Stomach (tissue), 9 donors: Measurements from ENCODE around the gene GPR62. TPM values are rescaled to one million over a fixed set of nuclear protein-coding genes. Genes with fewer than 3 reads are reported as not detected.

Source experiments
- DNase-seq, 2 donors: peaks; one replicate each; pipeline versions ENCODE4 v3.0.0 to v3.0.0-alpha.2; 2013 to 2019
- H3K27ac ChIP-seq, 5 donors: fragments of 200-600 bp in 4 of 5; sonication (generic) in 4 of 5; one replicate each; pipeline ENCODE4 v1.5.1; 2013 to 2019; ENCODE audit warnings: mild to moderate bottlenecking in 1 of 5, moderate library complexity in 1 of 5
- H3K27me3 ChIP-seq, 3 donors: fragments of 200-600 bp; sonication (generic); one replicate each; pipeline ENCODE4 v1.5.1; 2017 to 2019; ENCODE audit warnings: mixed run types in 1 of 3
- H3K36me3 ChIP-seq, 4 donors: fragments of 200-600 bp; sonication (generic); 1 replicate in 3 of 4; 2 replicates in 1 of 4; pipeline ENCODE4 v1.5.1; 2016 to 2019
- H3K4me1 ChIP-seq, 4 donors: fragments of 200-600 bp; sonication (generic); one replicate each; pipeline ENCODE4 v1.5.1; 2016 to 2019
- H3K4me3 ChIP-seq, 4 donors: fragments of 200-600 bp; sonication (generic) in 3 of 4; one replicate each; pipeline ENCODE4 v1.5.1; 2016 to 2019; ENCODE audit warnings: mild to moderate bottlenecking in 1 of 4
- H3K9me3 ChIP-seq, 4 donors: fragments of 200-600 bp; sonication (generic); one replicate each; pipeline ENCODE4 v1.5.1; 2016 to 2019
- CTCF ChIP-seq, 7 experiments: fragments of 450-650 bp in 4 of 7; fragments of 200-600 bp in 3 of 7; sonication (generic) in 3 of 7; IDR thresholded peaks; one replicate each; pipeline ENCODE4 v1.5.1; 2016 to 2019; ENCODE audit warnings: antibody characterized with exemption in 7 of 7, control low read depth in 2 of 7, mild to moderate bottlenecking in 1 of 7
- EP300 ChIP-seq: sonication (generic); formaldehyde crosslinking; IDR thresholded peaks from one replicate; pipeline ENCODE4 v1.6.1; 2017; ENCODE audit warnings: antibody characterized with exemption
- POLR2A ChIP-seq, 4 donors: fragments of 450-650 bp; IDR thresholded peaks; one replicate each; pipeline ENCODE4 v1.6.1; 2016; ENCODE audit warnings: antibody characterized with exemption in 4 of 4, control low read depth in 2 of 4, mild to moderate bottlenecking in 1 of 4, moderate library complexity in 1 of 4
- POLR2AphosphoS5 ChIP-seq, 3 donors: sonication (generic); formaldehyde crosslinking; IDR thresholded peaks; one replicate each; pipeline ENCODE4 v1.6.1; 2016; ENCODE audit warnings: antibody characterized with exemption in 3 of 3
- WGBS, 5 donors: extraction: QIAGEN DNeasy Blood & Tissue Kit in 3 of 5; methylation state at CpG; one replicate each; pipeline versions ENCODE4 v1.1.5 to v1.1.7; 2013 to 2018; 5-methylcytosine and 5-hydroxymethylcytosine counted together
- intact Hi-C: fragments of 100-400 bp; cut with DNase I; formaldehyde crosslinking; loops from one replicate; pipeline ENCODE4 v1.15.1; 2023; ENCODE audit warnings: low total_unique reads
- polyA plus RNA-seq, 3 donors: library from polyadenylated mRNA; stranded (reverse); fragments of 200-250 nt; gene quantifications; one replicate each; pipeline ENCODE4 v1.2.3, GENCODE V29; 2013
- total RNA-seq, 5 donors: library from RNA; depleted of rRNA; stranded (reverse); fragments of >200 nt; gene quantifications; one replicate each; pipeline versions ENCODE4 v1.1.0 to v1.2.3, GENCODE V29; 2014 to 2016
- donor health status: healthy with polysubstance abuse.
- donor health status: Bipolar disorder and iron deficiency.
- donor health status: healthy.

GPR62 gene
- total and polyA plus RNA-seq, 8 donors, result 0.25 TPM; not detected in 7

- DNase-seq, result no peak
- intact Hi-C loops, result no loop called here
- Histone ChIP-seq H3K36me3 (peaks cover 0 to 18% (median 16%) of the 10 kb centered on the region in 4 donors), H3K4me3 (no peak overlapping the region), H3K27ac (peak overlapping the region in 1 of 5 donors; percentile 52), H3K27me3 (peaks cover 0 to 5% (median 0%) of the 10 kb centered on the region in 3 donors), H3K4me1 (peaks cover 25 to 72% (median 56%) of the 10 kb centered on the region in 4 donors), H3K9me3 (no peaks in the 10 kb centered on the region)
- TF ChIP-seq CTCF (IDR thresholded peaks at IDR 0.05) (no peak), POLR2AphosphoS5 (IDR thresholded peaks at IDR 0.05) (no peak), POLR2A (IDR thresholded peaks at IDR 0.05) (no peak), EP300 (no peak)
- 72 to 89% (median 83%) methylated on average over 4 of the region's 4 CpGs for WGBS, 5 donors
Measured at GRCh38 chr3:51964521-51964920, 9.3 kb downstream of the GPR62 start.

DNA sequence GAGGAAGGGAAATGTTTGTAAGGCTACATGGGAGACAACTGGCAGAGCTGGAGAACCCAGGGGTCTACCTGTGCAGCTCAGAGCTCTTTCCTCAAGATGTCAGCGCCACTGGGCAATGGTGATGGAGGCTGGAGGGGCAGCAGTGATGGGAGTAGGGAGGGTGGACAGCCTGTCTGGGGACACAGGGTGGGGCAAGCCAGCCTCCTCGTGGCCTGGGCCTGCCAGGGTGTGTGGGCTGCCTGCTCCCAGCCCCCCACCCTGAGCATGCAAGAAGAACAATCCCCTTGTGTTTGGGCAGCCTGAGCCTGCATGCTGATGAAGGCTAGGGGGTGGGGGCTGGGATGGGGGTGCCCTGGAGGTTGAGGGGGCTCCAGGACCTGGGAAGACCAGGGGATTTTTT lies 10.8 kb downstream of the GPR62 start:
- 65 to 89% (median 83%) methylated on average over 1 to 2 of the region's 2 CpGs for WGBS, 5 donors
- Histone ChIP-seq H3K9me3 (no peaks in the 10 kb centered on the region), H3K4me3 (peak overlapping the region; percentile 73 to 92 (median 76)), H3K36me3 (peaks cover 0 to 3% (median under 1%) of the 10 kb centered on the region in 4 donors), H3K27ac (peak overlapping the region in 3 of 5 donors; percentile 77 to 95 (median 88)), H3K4me1 (peaks cover 25 to 85% (median 62%) of the 10 kb centered on the region in 4 donors), H3K27me3 (peaks cover 0 to 5% (median 0%) of the 10 kb centered on the region in 3 donors)
- intact Hi-C loops, result no loop called here
- no peak for DNase-seq
- TF ChIP-seq EP300, result no peak
- no peak for TF ChIP-seq CTCF (IDR thresholded peaks at IDR 0.05)
- no peak for TF ChIP-seq POLR2A (IDR thresholded peaks at IDR 0.05)
- no peak for TF ChIP-seq POLR2AphosphoS5 (IDR thresholded peaks at IDR 0.05)

DNA sequence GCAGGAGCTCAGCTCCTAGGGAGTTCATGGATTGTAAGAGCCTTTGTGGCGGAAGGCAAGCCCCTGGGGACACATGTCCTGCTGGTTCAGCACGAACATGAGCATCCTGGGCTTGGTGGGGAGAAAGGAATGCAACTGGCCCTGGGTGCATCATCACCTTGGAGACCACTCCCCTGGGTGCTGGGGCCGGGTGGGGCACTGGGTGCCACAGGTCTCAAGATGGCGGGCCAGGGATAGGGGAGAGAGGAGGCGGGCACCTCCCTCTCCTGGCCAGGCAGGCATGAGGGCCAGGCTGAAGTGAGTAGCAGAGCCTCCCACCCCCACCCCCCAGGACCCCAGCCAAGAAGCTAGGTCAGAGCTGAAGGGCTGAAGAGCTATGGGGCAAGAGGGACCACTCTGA lies 11.3 kb downstream of the GPR62 start:
- WGBS, 5 donors, result 52 to 72% (median 67%) methylated on average over 4 to 5 of the region's 5 CpGs
- DNase-seq, result peak in 1 of 2 donors; percentile 43
- Histone ChIP-seq H3K9me3 (no peaks in the 10 kb centered on the region), H3K27me3 (peaks cover 0 to 5% (median 0%) of the 10 kb centered on the region in 3 donors), H3K36me3 (peaks cover 0 to 4% (median under 1%) of the 10 kb centered on the region in 4 donors), H3K4me1 (peaks cover 25 to 89% (median 67%) of the 10 kb centered on the region in 4 donors), H3K27ac (peak overlapping the region; percentile 77 to 98 (median 88)), H3K4me3 (peak overlapping the region; percentile 73 to 92 (median 76))
- intact Hi-C loops, result no loop called here
- TF ChIP-seq POLR2A (IDR thresholded peaks at IDR 0.05) (no peak), CTCF (IDR thresholded peaks at IDR 0.05) (no peak), POLR2AphosphoS5 (IDR thresholded peaks at IDR 0.05) (no peak), EP300 (no peak)

- Histone ChIP-seq H3K36me3 (peaks cover 0 to 7% (median 2%) of the 10 kb centered on the region in 4 donors), H3K9me3 (no peaks in the 10 kb centered on the region), H3K4me3 (peak overlapping the region; percentile 73 to 92 (median 76)), H3K27ac (peak overlapping the region; percentile 77 to 98 (median 88)), H3K27me3 (peaks cover 0 to 5% (median 0%) of the 10 kb centered on the region in 3 donors), H3K4me1 (peaks cover 25 to 89% (median 68%) of the 10 kb centered on the region in 4 donors)
- intact Hi-C loops, result no loop called here
- 0 to 5% (median 5%) methylated on average over 6 to 33 of the region's 33 CpGs for WGBS, 5 donors
- no peak for DNase-seq
- TF ChIP-seq CTCF (IDR thresholded peaks at IDR 0.05) (no peak), POLR2A (IDR thresholded peaks at IDR 0.05) (no peak), POLR2AphosphoS5 (IDR thresholded peaks at IDR 0.05) (no peak)
Measured at GRCh38 chr3:51966922-51967383, 11.8 kb downstream of the GPR62 start.
